ENCODE data around the gene ROPN1L. TPM values are rescaled to one million over a fixed set of nuclear protein-coding genes. Genes with fewer than 3 reads are reported as not detected.

The ROPN1L gene
- total RNA-seq, 2 donors from 2014 or later, result not detected

DNA sequence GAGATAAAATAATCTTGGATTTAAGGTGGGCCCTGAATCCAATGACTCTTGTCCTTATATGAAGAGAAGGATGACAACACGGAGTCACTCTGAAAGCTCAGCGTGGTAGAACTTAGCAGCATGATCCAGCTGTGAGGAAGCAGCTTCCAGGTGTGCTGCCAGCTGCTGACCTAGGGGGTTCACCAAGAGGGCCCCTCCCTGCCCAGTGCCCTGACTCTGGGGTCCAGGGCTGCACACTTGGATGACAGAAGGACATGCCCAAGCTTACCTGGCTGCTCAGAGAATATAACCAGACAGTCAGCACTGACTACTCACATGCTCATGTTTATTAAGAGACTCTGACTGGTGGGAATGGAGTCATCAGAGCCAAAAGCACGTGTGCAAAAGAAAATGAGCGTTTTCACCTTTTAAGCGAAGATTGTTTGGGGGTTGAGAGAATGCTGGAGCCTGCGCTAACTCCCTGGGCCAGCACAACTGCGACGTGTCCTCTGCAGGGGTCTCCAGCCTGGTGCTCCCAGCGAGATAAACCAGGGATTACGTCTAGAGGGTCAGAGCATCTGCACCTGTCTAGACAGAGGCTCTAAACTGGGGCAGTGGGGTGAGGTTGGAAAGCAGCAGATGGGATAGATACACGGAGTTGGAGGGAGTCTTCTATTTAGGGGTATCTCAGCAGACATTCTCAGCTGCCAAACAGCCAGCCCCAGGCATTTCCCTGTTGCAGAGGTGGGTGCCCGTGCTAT, 41.3 kb downstream of the ROPN1L start:
- Histone ChIP-seq H3K27ac (no peak overlapping the region), H3K9ac (ENCODE audit: low read depth in 2 of 2, low read length in 2 of 2) (no peak overlapping the region), H3K4me1 (peaks cover 4% of the 10 kb centered on the region), H3K4me3 (no peak overlapping the region), H3K36me3 (no peaks in the 10 kb centered on the region), H3K27me3 (no peaks in the 10 kb centered on the region), H3K9me3 (no peaks in the 10 kb centered on the region)
- no peak for DNase-seq
- intact Hi-C loops (cut with DNase I), result no loop called here
- TF ChIP-seq, protein P1, sequence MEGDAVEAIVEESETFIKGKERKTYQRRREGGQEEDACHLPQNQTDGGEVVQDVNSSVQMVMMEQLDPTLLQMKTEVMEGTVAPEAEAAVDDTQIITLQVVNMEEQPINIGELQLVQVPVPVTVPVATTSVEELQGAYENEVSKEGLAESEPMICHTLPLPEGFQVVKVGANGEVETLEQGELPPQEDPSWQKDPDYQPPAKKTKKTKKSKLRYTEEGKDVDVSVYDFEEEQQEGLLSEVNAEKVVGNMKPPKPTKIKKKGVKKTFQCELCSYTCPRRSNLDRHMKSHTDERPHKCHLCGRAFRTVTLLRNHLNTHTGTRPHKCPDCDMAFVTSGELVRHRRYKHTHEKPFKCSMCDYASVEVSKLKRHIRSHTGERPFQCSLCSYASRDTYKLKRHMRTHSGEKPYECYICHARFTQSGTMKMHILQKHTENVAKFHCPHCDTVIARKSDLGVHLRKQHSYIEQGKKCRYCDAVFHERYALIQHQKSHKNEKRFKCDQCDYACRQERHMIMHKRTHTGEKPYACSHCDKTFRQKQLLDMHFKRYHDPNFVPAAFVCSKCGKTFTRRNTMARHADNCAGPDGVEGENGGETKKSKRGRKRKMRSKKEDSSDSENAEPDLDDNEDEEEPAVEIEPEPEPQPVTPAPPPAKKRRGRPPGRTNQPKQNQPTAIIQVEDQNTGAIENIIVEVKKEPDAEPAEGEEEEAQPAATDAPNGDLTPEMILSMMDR (IDR thresholded peaks at IDR 0.05), result no peak

DNA sequence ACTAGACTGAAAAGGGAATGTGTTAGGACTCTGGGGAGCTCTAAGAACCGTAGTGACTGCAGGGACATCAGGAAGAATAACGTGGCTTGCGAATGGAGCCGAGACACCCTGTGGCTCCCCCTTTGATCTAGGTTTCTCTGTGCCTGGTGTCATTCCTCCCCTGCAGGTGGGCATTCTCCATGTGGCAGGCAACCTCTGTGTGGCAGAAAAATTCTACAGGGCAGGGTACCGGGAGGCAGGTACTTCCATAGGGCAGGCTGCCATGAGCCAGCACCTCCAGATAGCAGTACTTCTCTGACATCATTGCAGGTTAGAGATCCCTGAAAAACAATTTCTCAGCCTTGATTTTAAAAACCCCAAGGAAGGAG, 43.1 kb downstream of the ROPN1L start:
- Histone ChIP-seq H3K27me3 (no peaks in the 10 kb centered on the region), H3K4me1 (peaks cover 4% of the 10 kb centered on the region), H3K9ac (ENCODE audit: low read depth in 2 of 2, low read length in 2 of 2) (no peak overlapping the region), H3K27ac (no peak overlapping the region), H3K9me3 (no peaks in the 10 kb centered on the region), H3K4me3 (no peak overlapping the region), H3K36me3 (no peaks in the 10 kb centered on the region)
- no peak for DNase-seq
- TF ChIP-seq, protein P1 (IDR thresholded peaks at IDR 0.05), result no peak
- intact Hi-C loops (cut with DNase I), result no loop called here

DNA sequence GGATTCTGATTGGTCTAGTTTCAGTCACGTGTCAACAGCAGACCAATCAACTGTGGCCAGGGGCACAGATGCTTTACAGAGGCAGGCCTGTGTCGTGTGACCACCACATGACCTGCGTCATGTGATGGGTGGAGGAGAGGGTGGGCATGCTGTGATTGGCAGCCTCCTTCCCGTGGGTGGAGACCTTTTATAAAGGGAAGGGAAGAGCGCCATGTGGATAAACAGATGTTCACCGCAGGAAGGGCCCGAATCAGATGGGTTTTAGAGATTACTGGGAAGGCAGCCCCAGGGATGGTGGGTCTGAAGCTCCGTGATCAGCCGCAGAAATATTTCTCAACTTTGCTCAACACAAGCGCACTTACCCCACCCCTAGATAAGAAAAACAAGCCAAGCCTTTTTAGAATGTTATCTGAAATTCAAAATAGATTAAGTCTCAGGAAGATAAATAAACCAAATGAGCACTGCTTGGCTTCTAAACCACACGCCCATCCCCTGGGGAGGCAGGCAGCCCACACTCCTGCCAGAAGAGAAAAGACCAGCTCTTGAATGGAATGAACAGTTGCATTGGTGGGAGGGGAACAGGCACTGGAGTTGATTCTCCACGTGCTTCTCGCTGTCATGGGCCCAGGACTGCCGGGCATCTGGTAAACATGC, 43.6 kb downstream of the ROPN1L start:
- Histone ChIP-seq H3K27me3 (no peaks in the 10 kb centered on the region), H3K9ac (ENCODE audit: low read depth in 2 of 2, low read length in 2 of 2) (no peak overlapping the region), H3K9me3 (no peaks in the 10 kb centered on the region), H3K4me1 (peaks cover 4% of the 10 kb centered on the region), H3K36me3 (no peaks in the 10 kb centered on the region), H3K27ac (no peak overlapping the region), H3K4me3 (no peak overlapping the region)
- DNase-seq, result no peak
- intact Hi-C loops (cut with DNase I), result no loop called here
- TF ChIP-seq, protein P1 (IDR thresholded peaks at IDR 0.05), result no peak

DNA sequence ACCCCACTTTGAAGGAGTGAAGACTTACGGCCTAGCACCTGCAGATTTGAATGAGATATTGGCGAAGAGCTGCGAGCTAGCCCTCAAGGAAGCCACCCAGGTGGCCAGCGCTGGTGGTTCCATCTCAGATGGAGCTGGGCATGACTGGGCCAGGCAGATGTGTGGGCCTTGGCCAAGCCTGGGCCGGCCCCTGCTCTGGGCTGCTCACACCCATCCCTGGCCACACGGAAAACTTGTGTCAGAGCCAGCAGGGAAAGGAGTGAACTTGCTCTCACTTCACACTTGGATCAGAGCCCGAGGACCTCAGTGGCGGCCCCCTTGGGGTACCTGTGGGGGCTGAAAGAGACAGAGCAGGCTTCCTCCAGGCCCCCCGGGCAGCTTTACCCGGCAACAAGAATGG, 44.2 kb downstream of the ROPN1L start:
- no peak overlapping the region for H3K27ac ChIP-seq

DNA sequence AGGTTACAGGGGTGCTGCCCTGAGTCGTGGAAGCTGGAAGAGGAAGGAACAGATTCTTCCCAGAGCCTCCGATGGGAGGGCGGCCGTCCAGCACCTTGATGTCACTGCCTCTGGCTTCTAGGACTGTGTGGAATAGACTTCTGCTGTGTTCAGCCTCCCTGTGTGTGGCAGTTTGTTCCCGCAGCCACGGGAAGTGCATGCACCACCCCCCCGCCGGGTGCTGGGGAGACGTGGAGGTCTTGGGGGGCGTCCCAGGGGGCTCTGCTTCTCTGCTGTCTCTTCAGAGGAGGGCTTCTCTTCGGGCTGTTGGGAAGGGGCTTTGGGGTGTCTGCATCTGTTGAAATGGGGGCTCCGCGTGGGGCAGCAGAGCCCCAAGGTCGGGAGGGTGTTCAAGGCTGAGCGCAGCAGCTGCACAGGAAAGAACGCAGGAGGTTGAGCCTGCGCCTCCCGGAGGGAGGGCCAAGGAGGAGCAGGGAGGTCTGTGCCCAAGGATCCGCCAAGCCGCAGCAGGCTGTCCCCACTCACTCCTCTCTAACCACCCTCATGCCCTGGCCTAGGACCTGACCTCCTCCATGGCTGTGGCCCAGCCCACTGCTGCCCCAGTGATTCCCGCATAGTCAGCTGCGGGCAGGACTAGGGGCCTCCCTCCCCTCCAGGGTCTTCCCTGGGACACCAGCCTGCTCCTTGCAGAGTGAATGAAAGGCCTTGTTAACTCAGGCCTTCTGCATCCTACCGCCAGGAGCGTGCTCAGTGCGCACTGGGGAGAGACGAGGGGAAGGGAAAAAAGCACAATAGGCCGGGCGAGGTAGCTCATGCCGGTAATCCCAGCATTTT, 45.0 kb downstream of the ROPN1L start:
- no peaks in the 10 kb centered on the region for H3K27me3 ChIP-seq
- H3K36me3 ChIP-seq, result no peaks in the 10 kb centered on the region
- no peaks in the 10 kb centered on the region for H3K9me3 ChIP-seq
- intact Hi-C loops (cut with DNase I), result no loop called here
- H3K4me3 ChIP-seq, result no peak overlapping the region
- no peak overlapping the region for H3K27ac ChIP-seq
- H3K9ac ChIP-seq (ENCODE audit: low read depth in 2 of 2, low read length in 2 of 2), result no peak overlapping the region
- TF ChIP-seq, protein P1 (IDR thresholded peaks at IDR 0.05), result no peak
- no peak for DNase-seq
- H3K4me1 ChIP-seq, result no peaks in the 10 kb centered on the region

More for the DNA sequence above, 44.2 kb downstream of the ROPN1L start:
- Histone ChIP-seq H3K4me3 (no peak overlapping the region), H3K9ac (ENCODE audit: low read depth in 2 of 2, low read length in 2 of 2) (no peak overlapping the region), H3K27me3 (no peaks in the 10 kb centered on the region), H3K36me3 (no peaks in the 10 kb centered on the region), H3K9me3 (no peaks in the 10 kb centered on the region), H3K4me1 (peaks cover under 1% of the 10 kb centered on the region)
- intact Hi-C loops (cut with DNase I), result no loop called here
- no peak for DNase-seq
- TF ChIP-seq, protein P1 (IDR thresholded peaks at IDR 0.05), result no peak

Measured in colonic mucosa (tissue), 4 donors.